ENCODE results near the gene SNX20. TPM values are rescaled to one million over a fixed set of nuclear protein-coding genes. Genes with fewer than 3 reads are reported as not detected.

SNX20 gene, protein sequence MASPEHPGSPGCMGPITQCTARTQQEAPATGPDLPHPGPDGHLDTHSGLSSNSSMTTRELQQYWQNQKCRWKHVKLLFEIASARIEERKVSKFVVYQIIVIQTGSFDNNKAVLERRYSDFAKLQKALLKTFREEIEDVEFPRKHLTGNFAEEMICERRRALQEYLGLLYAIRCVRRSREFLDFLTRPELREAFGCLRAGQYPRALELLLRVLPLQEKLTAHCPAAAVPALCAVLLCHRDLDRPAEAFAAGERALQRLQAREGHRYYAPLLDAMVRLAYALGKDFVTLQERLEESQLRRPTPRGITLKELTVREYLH
- not detected for total RNA-seq (ENCODE audit: unreplicated experiment)
- long read RNA-seq, result 0 reads

DNA sequence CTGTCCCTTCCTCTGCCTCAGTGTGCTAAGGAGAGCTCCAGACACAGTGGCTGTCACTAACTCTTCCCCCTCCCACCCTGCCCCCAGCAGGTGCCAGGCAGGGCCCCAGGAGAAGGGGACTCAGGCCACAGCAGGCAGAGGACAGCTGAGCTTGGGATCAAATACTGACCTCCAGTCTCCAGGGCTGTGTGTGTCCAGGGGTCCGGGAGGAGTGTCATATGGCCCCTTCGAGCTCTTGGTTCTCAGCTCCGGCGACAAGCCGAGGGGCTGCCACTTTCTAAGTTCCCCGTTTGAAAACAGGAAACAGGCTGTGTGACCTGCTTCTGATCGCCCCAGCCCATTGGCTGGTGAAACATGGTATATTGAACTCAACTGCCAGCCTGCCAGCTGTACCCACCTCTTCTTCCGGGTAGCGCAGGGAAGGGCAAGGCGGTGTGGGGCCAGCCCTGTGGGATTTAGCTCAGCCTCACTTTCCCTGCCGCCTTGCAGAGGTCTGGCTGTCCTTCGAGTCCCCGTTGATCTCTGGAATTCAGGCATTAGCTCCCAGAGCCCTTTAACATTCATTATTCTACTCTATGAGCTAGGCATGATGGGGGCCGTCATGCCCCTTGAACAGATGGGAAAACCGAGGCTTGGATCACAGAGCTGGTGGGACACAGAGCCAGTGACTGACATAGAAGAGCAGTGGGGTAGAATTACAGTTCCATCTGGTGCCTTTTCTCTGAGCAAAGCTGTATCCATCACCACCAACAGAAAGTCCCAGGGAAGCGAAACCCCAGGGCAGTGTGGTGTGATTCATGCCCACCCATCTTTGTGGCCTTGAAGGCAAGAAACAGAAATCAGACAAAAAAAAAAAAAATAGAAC is at the start of gene SNX20:
Gene SNX20, minus strand, starts transcription at position 292 of the 865 bp plus-strand sequence. CDS start 3,786 bp downstream, outside the sequence.
- Mint-ChIP-seq H3K4me3 (ENCODE audit: unreplicated experiment) (no peak within 1 kb of the TSS), H3K9me3 (ENCODE audit: unreplicated experiment) (no peaks in the 10 kb centered on the region), H3K4me1 (ENCODE audit: unreplicated experiment) (no peaks in the 10 kb centered on the region), H3K36me3 (ENCODE audit: low read depth, unreplicated experiment) (no peaks in the 10 kb centered on the region), H3K27me3 (ENCODE audit: unreplicated experiment) (peaks cover 4% of the 10 kb centered on the region), H3K27ac (ENCODE audit: unreplicated experiment) (no peak within 1 kb of the TSS)
- no peak for DNase-seq (ENCODE audit: low spot score)
- TF ChIP-seq, protein P1, sequence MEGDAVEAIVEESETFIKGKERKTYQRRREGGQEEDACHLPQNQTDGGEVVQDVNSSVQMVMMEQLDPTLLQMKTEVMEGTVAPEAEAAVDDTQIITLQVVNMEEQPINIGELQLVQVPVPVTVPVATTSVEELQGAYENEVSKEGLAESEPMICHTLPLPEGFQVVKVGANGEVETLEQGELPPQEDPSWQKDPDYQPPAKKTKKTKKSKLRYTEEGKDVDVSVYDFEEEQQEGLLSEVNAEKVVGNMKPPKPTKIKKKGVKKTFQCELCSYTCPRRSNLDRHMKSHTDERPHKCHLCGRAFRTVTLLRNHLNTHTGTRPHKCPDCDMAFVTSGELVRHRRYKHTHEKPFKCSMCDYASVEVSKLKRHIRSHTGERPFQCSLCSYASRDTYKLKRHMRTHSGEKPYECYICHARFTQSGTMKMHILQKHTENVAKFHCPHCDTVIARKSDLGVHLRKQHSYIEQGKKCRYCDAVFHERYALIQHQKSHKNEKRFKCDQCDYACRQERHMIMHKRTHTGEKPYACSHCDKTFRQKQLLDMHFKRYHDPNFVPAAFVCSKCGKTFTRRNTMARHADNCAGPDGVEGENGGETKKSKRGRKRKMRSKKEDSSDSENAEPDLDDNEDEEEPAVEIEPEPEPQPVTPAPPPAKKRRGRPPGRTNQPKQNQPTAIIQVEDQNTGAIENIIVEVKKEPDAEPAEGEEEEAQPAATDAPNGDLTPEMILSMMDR (IDR thresholded peaks at IDR 0.05; ENCODE audit: unreplicated experiment), result no peak

DNA sequence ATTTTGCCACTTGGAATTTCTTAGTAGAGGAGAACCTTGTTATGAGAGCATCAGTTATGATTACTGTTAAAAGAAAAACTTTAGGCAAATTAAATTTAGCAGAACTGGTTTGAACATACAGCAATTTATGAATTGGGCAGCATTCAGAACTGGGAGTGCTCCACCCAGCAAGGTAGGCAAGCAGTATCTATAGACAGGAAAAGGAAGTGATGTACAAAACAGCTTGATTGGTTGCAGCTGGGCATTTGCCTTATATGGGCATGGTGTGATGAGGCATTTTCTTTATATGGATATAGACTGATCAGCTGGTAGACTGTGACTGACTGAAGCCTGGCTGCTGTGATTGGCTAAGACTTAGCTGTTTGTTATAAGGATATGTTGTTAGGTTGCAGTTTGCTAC is 43.2 kb upstream of the SNX20 start:
- peaks cover 5% of the 10 kb centered on the region for H3K36me3 Mint-ChIP-seq (ENCODE audit: low read depth, unreplicated experiment)
- no peaks in the 10 kb centered on the region for H3K4me1 Mint-ChIP-seq (ENCODE audit: unreplicated experiment)
- no peaks in the 10 kb centered on the region for H3K9me3 Mint-ChIP-seq (ENCODE audit: unreplicated experiment)
- no peak overlapping the region for H3K27ac Mint-ChIP-seq (ENCODE audit: unreplicated experiment)
- H3K27me3 Mint-ChIP-seq (ENCODE audit: unreplicated experiment), result peaks cover 4% of the 10 kb centered on the region
- TF ChIP-seq, protein P1 (IDR thresholded peaks at IDR 0.05; ENCODE audit: unreplicated experiment), result no peak
- no peak overlapping the region for H3K4me3 Mint-ChIP-seq (ENCODE audit: unreplicated experiment)
- no peak for DNase-seq (ENCODE audit: low spot score)

DNA sequence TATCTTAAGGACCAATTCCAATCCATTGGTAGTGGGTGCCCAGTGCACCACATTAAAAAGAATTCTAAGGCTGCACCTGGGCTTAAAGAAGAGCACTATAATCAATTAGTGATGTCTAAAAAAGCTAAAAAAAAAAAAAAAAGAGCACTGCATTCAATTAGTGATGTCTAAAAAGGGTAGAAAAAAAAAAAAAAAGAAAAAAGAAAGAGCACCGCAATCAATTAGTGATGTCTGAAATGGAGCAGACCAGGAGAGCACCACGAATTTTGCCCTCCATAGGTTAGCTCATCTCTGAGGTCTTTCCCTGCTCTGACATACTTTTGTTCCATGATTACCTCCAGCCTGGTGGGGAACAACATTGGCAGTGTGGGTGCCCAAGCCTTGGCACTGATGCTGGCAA is 41.8 kb upstream of the SNX20 start:
- TF ChIP-seq, protein P1 (IDR thresholded peaks at IDR 0.05; ENCODE audit: unreplicated experiment), result no peak
- H3K27ac Mint-ChIP-seq (ENCODE audit: unreplicated experiment), result no peak overlapping the region
- H3K4me3 Mint-ChIP-seq (ENCODE audit: unreplicated experiment), result no peak overlapping the region
- peaks cover 4% of the 10 kb centered on the region for H3K27me3 Mint-ChIP-seq (ENCODE audit: unreplicated experiment)
- H3K9me3 Mint-ChIP-seq (ENCODE audit: unreplicated experiment), result no peaks in the 10 kb centered on the region
- peaks cover 8% of the 10 kb centered on the region for H3K36me3 Mint-ChIP-seq (ENCODE audit: low read depth, unreplicated experiment)
- DNase-seq (ENCODE audit: low spot score), result no peak
- no peaks in the 10 kb centered on the region for H3K4me1 Mint-ChIP-seq (ENCODE audit: unreplicated experiment)

DNA sequence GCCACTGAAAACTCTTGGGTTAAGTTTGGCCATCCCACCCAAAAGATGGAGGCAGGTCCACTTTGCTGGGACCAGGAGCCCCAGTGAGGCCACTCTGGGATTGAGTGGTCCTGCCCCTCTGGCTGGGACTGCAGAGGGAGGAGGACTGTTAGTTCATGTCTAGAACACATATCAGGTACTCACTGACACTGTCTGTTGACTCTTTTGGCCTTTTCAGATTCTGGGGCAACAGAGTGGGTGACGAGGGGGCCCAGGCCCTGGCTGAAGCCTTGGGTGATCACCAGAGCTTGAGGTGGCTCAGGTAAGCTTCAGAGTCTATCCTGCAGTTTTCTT is 41.3 kb upstream of the SNX20 start:
- Mint-ChIP-seq H3K36me3 (ENCODE audit: low read depth, unreplicated experiment) (peaks cover 8% of the 10 kb centered on the region), H3K27me3 (ENCODE audit: unreplicated experiment) (peaks cover 4% of the 10 kb centered on the region), H3K27ac (ENCODE audit: unreplicated experiment) (no peak overlapping the region), H3K9me3 (ENCODE audit: unreplicated experiment) (no peaks in the 10 kb centered on the region), H3K4me1 (ENCODE audit: unreplicated experiment) (peaks cover 1% of the 10 kb centered on the region), H3K4me3 (ENCODE audit: unreplicated experiment) (no peak overlapping the region)
- no peak for DNase-seq (ENCODE audit: low spot score)
- TF ChIP-seq, protein P1 (IDR thresholded peaks at IDR 0.05; ENCODE audit: unreplicated experiment), result no peak

All from endothelial cell (in vitro differentiated cells).